H1 (cell line): ENCODE results near the gene NKX2-1. TPM values are rescaled to one million over a fixed set of nuclear protein-coding genes. Genes with fewer than 3 reads are reported as not detected.

Source experiments
- CEBPB ChIP-seq: IDR thresholded peaks from 2 replicates; pipeline ENCODE4 v1.6.1; 2012; ENCODE audit warnings: low read depth, low read length
- HDAC2 ChIP-seq, 2 experiments: fragments of 300-600 bp in 1 of 2; sonication (generic) in 1 of 2; IDR thresholded peaks; 2 replicates each; pipeline ENCODE4 v1.6.1; 2011 to 2012; ENCODE audit warnings: low read depth in 2 of 2, low read length in 2 of 2, mild to moderate bottlenecking in 2 of 2, moderate library complexity in 2 of 2, borderline replicate concordance in 1 of 2, inconsistent platforms in 1 of 2
- SIN3A ChIP-seq, 2 experiments: IDR thresholded peaks in 1 of 2; conservative IDR thresholded peaks in 1 of 2; 2 replicates each; pipeline ENCODE4 v1.6.1; 2011 to 2012; ENCODE audit warnings: low read length in 2 of 2, improper control_type of control experiment in 1 of 2, low read depth in 1 of 2, mild to moderate bottlenecking in 1 of 2
- polyA plus RNA-seq, 7 experiments: library from polyadenylated mRNA; depleted of rRNA in 3 of 7; stranded (reverse) in 5 of 7; unstranded in 2 of 7; fragments of >200 nt in 5 of 7; fragments of 200-250 nt in 2 of 7; gene quantifications; 1 replicate in 5 of 7; 2 replicates in 1 of 7; 4 replicates in 1 of 7; pipeline versions ENCODE4 v1.2.1 to v1.2.3, GENCODE V29; 2011 to 2013; ENCODE audit warnings: missing spikeins in 2 of 7, mixed read lengths in 2 of 7
- total RNA-seq: library from RNA; stranded (reverse); fragmentation: NEBNext Ultra II Directional; extraction: Animal tissue kit (Norgen Biotek cat#: 25700); gene quantifications from 2 replicates; pipeline ENCODE4 v1.2.1, GENCODE V29; 2021

The NKX2-1 gene
- total and polyA plus RNA-seq, 2 of the 8 experiments (the other 6 are each of a cell fraction or from before 2014, with no cell fraction given), result not detected

- TF ChIP-seq SIN3A (conservative IDR thresholded peaks at IDR 0.05 in 1 of 2, IDR thresholded peaks at IDR 0.05 in 1 of 2; ENCODE audit: low read depth in 1 of 2, low read length in 2 of 2), result no peak
- TF ChIP-seq CEBPB, result no peak
- no peak for TF ChIP-seq HDAC2 (IDR thresholded peaks at IDR 0.05; ENCODE audit: borderline replicate concordance in 1 of 2, low read depth in 2 of 2, low read length in 2 of 2)
- TF ChIP-seq, all 59 proteins: peak for 0
Observed at GRCh38 chr14:36498938-36499337, 21.1 kb downstream of the NKX2-1 start (continued).
